Stimulated activated CD8-positive, alpha-beta memory T cell treated with anti-CD3 and anti-CD28 coated beads, Interleukin-4, amount 100 ng/mL, for 4 hours (primary cell): ENCODE results near the gene MTMR10.

ENCODE experiments used
- DNase-seq, 2 donors: peaks; one replicate each; pipeline ENCODE4 v3.0.0-alpha.2; 2020; ENCODE audit warnings: low read depth in 2 of 2, low spot score in 1 of 2

Gene MTMR10

DNA sequence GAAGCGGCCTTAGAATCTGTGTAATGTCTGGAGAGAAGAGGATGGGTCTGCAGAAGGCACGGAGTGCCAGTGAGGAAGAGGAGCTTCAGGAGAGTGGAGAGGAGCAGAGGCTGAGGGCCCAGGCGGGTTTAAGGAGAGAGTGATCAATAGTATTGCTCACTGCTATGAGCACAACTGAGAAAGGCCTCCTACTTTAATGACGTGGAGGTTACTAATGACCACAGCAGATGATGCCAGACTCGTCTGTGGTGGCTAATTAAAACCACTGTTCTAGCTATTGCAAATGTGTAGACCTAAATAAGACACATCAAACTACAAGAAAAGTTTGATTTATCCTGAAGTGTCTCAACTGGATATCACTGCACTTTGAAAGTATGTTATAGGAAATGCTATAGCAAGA lies 33.2 kb downstream of the MTMR10 start:
- no peak for DNase-seq

- no peak for DNase-seq
Measured at GRCh38 chr15:30956216-30957124, 35.0 kb downstream of the MTMR10 start.

DNA sequence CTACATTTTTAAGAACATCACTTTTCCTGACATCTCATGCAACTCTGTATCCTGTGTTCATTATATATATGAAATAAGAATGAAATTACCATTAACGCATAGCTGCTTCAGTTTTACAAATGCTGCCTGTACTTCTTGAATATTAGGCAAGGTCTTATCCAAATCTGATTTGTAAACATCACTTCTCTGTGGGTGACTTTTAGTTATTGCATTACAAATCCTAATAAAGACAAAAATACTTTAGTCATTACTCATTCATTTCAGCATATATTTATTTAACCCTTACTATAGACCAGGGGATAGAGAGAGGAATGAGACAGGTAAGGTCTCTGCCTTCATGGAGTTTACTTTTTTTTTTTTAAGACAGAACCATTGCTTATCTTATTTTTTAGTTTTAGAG lies 36.8 kb downstream of the MTMR10 start:
- DNase-seq: no peak

GRCh38 chr15:30953731-30954378 lies 37.6 kb downstream of the MTMR10 start:
- no peak for DNase-seq

- DNase-seq: no peak
Measured at GRCh38 chr15:30953183-30953582, 38.2 kb downstream of the MTMR10 start.

DNA sequence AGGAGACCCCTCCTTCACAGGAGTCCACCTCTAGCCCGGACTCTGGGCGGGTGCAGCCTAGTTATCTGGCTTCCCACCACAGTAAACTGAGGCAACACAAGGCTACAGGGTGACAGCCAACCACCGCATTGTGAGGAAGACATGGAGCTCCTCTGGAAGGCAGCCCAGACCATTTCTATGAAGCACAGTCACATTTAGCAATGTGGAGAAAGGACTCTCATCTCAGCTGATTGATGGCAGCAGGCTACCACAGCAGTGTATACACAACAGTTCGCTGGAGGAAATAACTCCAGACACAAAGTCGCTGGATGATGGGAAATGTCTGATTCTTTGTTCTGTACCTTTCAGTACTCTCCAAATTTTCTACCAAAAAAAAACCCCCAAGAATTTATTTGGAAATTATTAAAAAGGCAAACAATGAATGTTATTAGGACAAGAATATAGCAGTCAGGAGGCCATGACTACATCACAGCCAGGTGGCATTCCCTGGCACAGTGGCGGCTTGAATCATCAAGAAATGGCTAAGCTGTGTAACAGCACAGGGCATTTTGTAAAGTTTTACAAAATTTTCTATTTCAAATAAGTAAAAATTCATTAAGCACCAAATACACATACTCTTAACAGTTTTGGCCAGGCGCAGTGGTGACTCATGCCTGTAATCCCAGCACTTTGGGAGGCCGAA lies 47.6 kb downstream of the MTMR10 start:
- DNase-seq: no peak

DNA sequence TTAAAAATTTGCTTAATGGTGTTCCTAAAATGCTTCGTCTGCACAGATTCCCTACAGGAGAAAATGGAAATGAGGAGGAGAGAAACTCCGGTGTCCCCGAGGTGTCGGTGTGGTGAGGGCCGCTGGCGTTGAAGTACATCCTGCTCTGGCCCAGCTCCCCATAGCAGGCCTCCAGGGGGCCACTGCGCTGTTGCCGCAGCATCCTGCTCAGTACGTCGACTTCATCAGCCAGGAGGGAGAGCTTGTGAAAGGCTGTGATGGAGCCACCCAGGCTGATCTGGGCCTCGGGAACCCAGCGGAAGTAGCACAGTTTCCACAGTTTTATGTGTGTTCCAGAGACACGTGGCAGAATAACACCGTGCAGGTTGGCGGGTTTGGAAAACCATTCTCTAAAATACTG lies 49.9 kb downstream of the MTMR10 start:
- no peak for DNase-seq

DNA sequence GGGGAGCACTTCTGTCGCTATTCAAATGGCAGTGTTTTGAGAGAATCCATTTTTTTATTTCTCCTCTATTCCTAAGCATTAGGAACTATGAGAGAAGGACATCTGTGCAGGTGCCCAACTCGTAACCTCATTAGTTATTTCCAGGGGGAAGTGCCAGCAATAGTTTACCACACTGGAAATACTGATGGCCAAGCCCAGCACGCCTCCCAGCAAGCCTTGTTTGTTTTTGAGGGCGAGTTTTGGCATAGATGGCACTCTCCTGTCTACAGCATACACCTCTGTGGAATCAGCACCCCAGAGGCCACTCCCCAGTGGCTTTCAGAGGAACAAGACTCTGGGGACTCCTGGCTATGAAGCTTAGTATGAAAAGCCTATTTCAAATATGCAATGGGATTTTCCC lies 51.1 kb downstream of the MTMR10 start:
- no peak for DNase-seq

- DNase-seq: no peak
Measured at GRCh38 chr15:30939161-30939560, 52.3 kb downstream of the MTMR10 start.

DNA sequence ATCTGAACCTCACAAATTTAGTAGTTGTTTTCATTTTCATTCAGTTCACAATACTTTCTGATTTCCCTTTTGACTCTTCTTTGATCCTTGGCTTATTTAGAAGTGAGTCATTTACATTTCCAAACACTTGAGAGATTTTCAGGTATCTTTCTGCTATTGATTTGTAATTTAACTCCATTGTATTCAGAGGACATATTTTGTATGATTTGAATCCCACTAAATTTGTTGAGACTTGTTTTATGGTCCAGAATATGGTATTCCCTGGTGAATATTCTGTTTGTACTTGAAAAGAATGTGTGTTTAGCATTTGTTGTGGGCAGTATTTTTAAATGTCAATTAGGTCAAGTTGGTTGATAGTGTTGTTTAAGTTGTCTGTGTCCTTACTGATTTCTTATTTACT lies 58.1 kb downstream of the MTMR10 start:
- no peak for DNase-seq

DNA sequence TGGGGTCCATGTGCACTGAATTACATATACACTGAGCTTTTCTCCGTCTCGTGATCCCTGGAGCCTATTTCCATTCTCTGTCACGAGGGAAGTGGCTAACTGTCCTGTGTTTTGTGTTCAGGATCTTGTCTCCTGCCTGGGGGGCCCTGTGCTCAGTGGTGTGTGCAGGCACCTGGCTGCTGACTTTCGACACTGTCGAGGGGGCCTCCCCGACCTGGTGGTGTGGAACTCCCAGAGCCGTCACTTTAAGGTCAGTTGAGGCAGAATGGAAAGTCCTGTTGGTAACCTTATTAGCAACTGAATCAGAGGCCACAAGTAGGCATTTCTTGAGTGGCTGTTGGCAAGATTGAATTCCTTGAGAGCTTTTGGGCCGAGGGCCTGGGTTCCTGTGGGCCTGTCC lies 61.0 kb downstream of the MTMR10 start:
- no peak for DNase-seq

DNA sequence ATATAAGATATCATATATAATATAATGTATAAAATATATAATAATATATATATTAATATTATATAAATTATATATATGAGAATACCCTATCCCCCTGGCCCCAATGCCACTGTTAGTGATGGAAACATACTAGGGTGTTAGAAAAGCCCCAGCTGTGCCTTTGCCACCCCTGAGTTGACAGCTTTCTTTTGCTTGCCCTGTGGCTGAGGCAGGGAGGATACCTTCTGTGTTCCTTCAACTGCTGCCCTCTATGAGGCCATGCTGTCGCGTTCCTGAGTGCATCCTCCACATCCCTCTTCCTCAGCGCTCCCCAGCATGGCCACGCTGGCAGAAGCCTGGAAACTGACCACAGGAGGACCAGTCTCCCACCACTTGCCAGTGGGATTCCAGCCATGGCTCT lies 61.4 kb downstream of the MTMR10 start:
- DNase-seq: no peak

GRCh38 chr15:30929064-30929669 lies 62.3 kb downstream of the MTMR10 start:
- DNase-seq: no peak

- no peak for DNase-seq
Measured at GRCh38 chr15:30928076-30928475, 63.4 kb downstream of the MTMR10 start.

- no peak for DNase-seq
Measured at GRCh38 chr15:30927148-30927761, 64.2 kb downstream of the MTMR10 start.

DNA sequence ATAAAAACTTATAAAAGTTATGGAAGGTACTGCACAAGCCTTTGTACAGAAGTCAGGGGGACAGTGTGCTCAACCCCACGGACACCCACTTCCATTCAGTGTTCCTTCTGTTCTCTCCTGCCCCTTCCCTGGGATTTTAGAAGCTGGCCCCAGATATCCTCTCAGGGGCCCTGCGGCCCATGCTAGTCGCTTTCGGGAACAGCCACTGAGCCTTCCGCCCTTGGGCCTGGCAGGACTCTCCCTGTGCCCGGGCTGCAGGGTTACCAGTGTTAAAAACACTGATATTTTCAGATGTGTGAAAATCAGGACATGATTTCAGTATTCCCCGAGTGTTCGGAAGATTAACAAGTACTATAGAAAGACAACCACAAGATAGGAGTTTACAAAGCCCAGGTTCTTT lies 65.3 kb downstream of the MTMR10 start:
- DNase-seq: no peak

- DNase-seq: no peak
Measured at GRCh38 chr15:30925686-30926085, 65.7 kb downstream of the MTMR10 start.

DNA sequence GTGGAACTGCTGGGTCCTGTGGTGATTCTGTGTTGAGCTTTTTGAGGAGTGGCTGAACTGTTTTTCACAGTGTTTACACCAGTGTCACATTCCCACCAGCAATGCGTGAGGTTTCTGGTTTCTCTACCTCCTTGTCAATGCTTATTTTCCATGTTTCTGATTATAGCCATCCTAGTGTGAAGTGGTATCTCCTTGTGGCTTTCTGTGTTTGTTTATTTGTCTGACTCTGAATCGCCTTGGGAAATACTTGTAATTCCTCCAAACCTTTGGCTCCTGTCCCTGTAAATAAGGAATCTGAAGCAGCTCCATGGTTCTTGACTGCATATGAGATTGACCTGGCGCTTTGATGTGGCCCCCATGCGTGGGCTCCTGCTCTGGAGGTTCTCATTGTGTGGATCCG lies 67.1 kb downstream of the MTMR10 start:
- DNase-seq: no peak

DNA sequence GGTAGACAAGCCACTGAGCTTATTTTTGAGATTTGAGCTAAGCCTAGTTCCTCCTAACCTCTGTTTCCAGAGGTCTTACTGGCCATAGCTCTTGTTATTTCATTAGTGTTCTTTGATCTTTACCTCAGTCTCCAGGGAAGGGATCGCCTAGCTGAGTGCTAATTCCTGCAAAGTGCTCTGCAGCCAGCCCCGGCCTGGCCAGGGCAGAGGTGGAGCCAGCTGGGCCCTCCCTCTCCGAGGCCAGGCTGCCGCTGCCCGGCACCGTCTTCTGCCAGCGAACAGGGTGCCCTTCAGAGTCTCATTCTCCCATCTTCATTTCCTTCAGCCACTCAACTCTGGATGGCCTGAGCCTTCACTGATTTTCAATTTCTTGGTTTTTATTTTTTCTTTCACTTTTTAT lies 68.0 kb downstream of the MTMR10 start:
- no peak for DNase-seq

- no peak for DNase-seq
Measured at GRCh38 chr15:30922480-30923311, 68.7 kb downstream of the MTMR10 start.
